ENCODE results near the gene EPAS1. TPM values are rescaled to one million over a fixed set of nuclear protein-coding genes. Genes with fewer than 3 reads are reported as not detected.

EPAS1 gene
- total and polyA plus RNA-seq, 2 of the 13 experiments (the other 11 are each of a cell fraction or from before 2014, with no cell fraction given): 47.1 to 182 TPM

DNA sequence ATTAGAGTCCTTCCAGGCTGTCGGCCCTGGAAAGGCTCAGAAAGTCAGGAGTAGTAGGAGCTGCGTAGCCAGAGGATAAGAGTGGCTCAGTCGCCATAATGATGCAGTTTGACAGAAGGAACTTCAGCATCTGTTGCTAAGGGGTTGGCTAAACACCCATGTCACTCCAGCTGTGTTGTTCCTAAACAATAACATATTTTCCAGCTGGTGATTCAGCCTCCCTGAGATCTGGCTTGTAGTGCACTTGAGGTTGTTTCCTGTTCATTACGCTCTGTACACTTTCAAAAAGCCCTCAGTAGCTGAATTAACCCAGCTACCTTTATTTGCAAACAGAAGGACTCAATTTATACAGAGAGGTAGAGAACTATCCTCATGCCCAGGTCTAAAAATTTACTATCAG lies 39.7 kb upstream of the EPAS1 start:
- no peak for TF ChIP-seq CENPX (CRISPR knock-in tag; IDR thresholded peaks at IDR 0.05)
- no peak for TF ChIP-seq POLR2G (IDR thresholded peaks at IDR 0.05; ENCODE audit: low read depth, low read length)
- TF ChIP-seq NAIF1 (CRISPR knock-in tag; IDR thresholded peaks at IDR 0.05; ENCODE audit: borderline replicate concordance): no peak
- no peak for TF ChIP-seq MLLT10 (CRISPR knock-in tag; IDR thresholded peaks at IDR 0.05)
- no peak for TF ChIP-seq HNF4G (IDR thresholded peaks at IDR 0.05; ENCODE audit: borderline replicate concordance, low read depth, low read length)
- TF ChIP-seq HNF4G (CRISPR knock-in tag; IDR thresholded peaks at IDR 0.05; ENCODE audit: borderline replicate concordance, low read depth): no peak
- no peak for TF ChIP-seq ZNF678 (CRISPR knock-in tag; IDR thresholded peaks at IDR 0.05)
- TF ChIP-seq CCDC6 (CRISPR knock-in tag; IDR thresholded peaks at IDR 0.05): no peak
- Histone ChIP-seq H3K9me3 (ENCODE audit: low read length) (no peaks in the 10 kb centered on the region), H4K20me1 (ENCODE audit: insufficient read depth, low read length) (no peaks in the 10 kb centered on the region), H3K4me2 (ENCODE audit: low read depth, low read length) (no peak overlapping the region), H3K27me3 (ENCODE audit: control insufficient read depth in 1 of 2, insufficient read depth in 2 of 2, low read length in 2 of 2) (peaks cover 0 to 38% of the 10 kb centered on the region in 2 experiments; a peak in 4 of 5 replicates), H3K9ac (ENCODE audit: insufficient read depth, low read depth, low read length) (no peak overlapping the region), H3K36me3 (replicated peaks in 1 of 2; ENCODE audit: control insufficient read depth in 1 of 2, insufficient read depth in 2 of 2, low read length in 2 of 2) (no peaks in the 10 kb centered on the region; a peak in 1 of 5 replicates), H2AFZ (ENCODE audit: low read length) (no peak overlapping the region), H3K4me1 (ENCODE audit: insufficient read depth, low read length) (peaks cover 8% of the 10 kb centered on the region; the same call in 1 of the 2 replicates), H3K4me3 (replicated peaks in 1 of 3; ENCODE audit: insufficient read depth in 1 of 3, low read depth in 2 of 3, low read length in 3 of 3) (no peak overlapping the region), H3K27ac (ENCODE audit: extremely low read length, insufficient read depth, low read length) (no peak overlapping the region), H3K79me2 (ENCODE audit: insufficient read depth, low read length) (no peaks in the 10 kb centered on the region)
- ChIA-PET POLR2A (no interaction called here), CTCF (ENCODE audit: low intra/inter-chr PET ratio, low total read pairs) (no interaction called here)
- BruUV-seq (replicated peaks): no TSS peak
- WGBS (ENCODE audit: low lambda C conversion rate): 33% methylated on average over 4 of the region's 4 CpGs
- no peak for ATAC-seq
- no peak for FAIRE-seq
- intact Hi-C loops (cut with micrococcal nuclease; ENCODE audit: unreplicated experiment): no loop called here
- no peak for DNase-seq (ENCODE audit: low spot score)
- in situ Hi-C loops (cut with HindIII; ENCODE audit: extremely low pct_ligation_motif_present, low pct_unique_long_range_greater_than_20kb): no loop called here

- WGBS (ENCODE audit: low lambda C conversion rate): 1% methylated on average over 5 of the region's 5 CpGs
- no peak overlapping the region for H3K9ac ChIP-seq (ENCODE audit: insufficient read depth, low read depth, low read length)
- H3K36me3 ChIP-seq (replicated peaks in 1 of 2; ENCODE audit: control insufficient read depth in 1 of 2, insufficient read depth in 2 of 2, low read length in 2 of 2): no peaks in the 10 kb centered on the region; a peak in 1 of 5 replicates
- no TSS peak for BruUV-seq (replicated peaks)
- no peak overlapping the region for H2AFZ ChIP-seq (ENCODE audit: low read length)
- ChIA-PET POLR2A (no interaction called here), CTCF (ENCODE audit: low intra/inter-chr PET ratio, low total read pairs) (no interaction called here)
- ATAC-seq: no peak
- H3K9me3 ChIP-seq (ENCODE audit: low read length): no peaks in the 10 kb centered on the region
- peaks cover 8% of the 10 kb centered on the region; the same call in 1 of the 2 replicates for H3K4me1 ChIP-seq (ENCODE audit: insufficient read depth, low read length)
- H3K79me2 ChIP-seq (ENCODE audit: insufficient read depth, low read length): no peaks in the 10 kb centered on the region
- H3K4me2 ChIP-seq (ENCODE audit: low read depth, low read length): no peak overlapping the region
- no peak for FAIRE-seq
- H3K27ac ChIP-seq (ENCODE audit: extremely low read length, insufficient read depth, low read length): no peak overlapping the region
- peaks cover 0 to 33% of the 10 kb centered on the region in 2 experiments; a peak in 4 of 5 replicates for H3K27me3 ChIP-seq (ENCODE audit: control insufficient read depth in 1 of 2, insufficient read depth in 2 of 2, low read length in 2 of 2)
- no peak for DNase-seq (ENCODE audit: low spot score)
- in situ Hi-C loops (cut with HindIII; ENCODE audit: extremely low pct_ligation_motif_present, low pct_unique_long_range_greater_than_20kb) (no loop called here), intact Hi-C loops (cut with micrococcal nuclease; ENCODE audit: unreplicated experiment) (no loop called here)
- H3K4me3 ChIP-seq (replicated peaks in 1 of 3; ENCODE audit: insufficient read depth in 1 of 3, low read depth in 2 of 3, low read length in 3 of 3): no peak overlapping the region
- H4K20me1 ChIP-seq (ENCODE audit: insufficient read depth, low read length): no peaks in the 10 kb centered on the region
- peak; percentile 55; the same call in 1 of the 2 replicates for TF ChIP-seq RAD51 (IDR thresholded peaks at IDR 0.05; ENCODE audit: borderline replicate concordance)
- TF ChIP-seq ZNF572 (CRISPR knock-in tag; IDR thresholded peaks at IDR 0.05): no peak
- TF ChIP-seq ZNF563 (CRISPR knock-in tag; IDR thresholded peaks at IDR 0.05): no peak
- TF ChIP-seq HOXA3 (CRISPR knock-in tag; IDR thresholded peaks at IDR 0.05): no peak
- TF ChIP-seq ZNF557 (CRISPR knock-in tag; IDR thresholded peaks at IDR 0.05): no peak
- TF ChIP-seq ETS1 (CRISPR knock-in tag; IDR thresholded peaks at IDR 0.05): no peak
- TF ChIP-seq CEBPB (IDR thresholded peaks at IDR 0.05; ENCODE audit: borderline replicate concordance, low read depth, low read length): no peak
- TF ChIP-seq ZBTB38 (CRISPR knock-in tag; IDR thresholded peaks at IDR 0.05): no peak
- peak; percentile 81 for TF ChIP-seq MNT (IDR thresholded peaks at IDR 0.05)
- TF ChIP-seq DMAP1 (CRISPR knock-in tag; IDR thresholded peaks at IDR 0.05): no peak
- no peak for TF ChIP-seq PLRG1 (conservative IDR thresholded peaks at IDR 0.05)
- no peak for TF ChIP-seq ZFP36L1 (CRISPR knock-in tag; IDR thresholded peaks at IDR 0.05)
- no peak for TF ChIP-seq ZBTB20 (CRISPR knock-in tag; IDR thresholded peaks at IDR 0.05; ENCODE audit: borderline replicate concordance, low read depth)
These were observed 39.2 kb upstream of the EPAS1 start for GRCh38 chr2:46257980-46258379.
